K562 (cell line): ENCODE results near the gene TMEM131L. TPM values are rescaled to one million over a fixed set of nuclear protein-coding genes. Genes with fewer than 3 reads are reported as not detected.
A peak's percentile ranks its signal among the peaks of the same experiment; 100 is the strongest.

Experiments used
- ARID4B ChIP-seq: sonication (generic); formaldehyde crosslinking; IDR thresholded peaks from 2 replicates; pipeline ENCODE4 v1.8.0; 2022; ENCODE audit warnings: mild to moderate bottlenecking, missing genetic modification reagents
- CHD4 ChIP-seq: fragments of 200-600 bp; sonication (generic); IDR thresholded peaks from 3 replicates; pipeline ENCODE4 v1.6.1; 2012; ENCODE audit warnings: low read depth, mild to moderate bottlenecking, mixed read lengths, low read length, inconsistent platforms; ENCODE audit not compliant: insufficient read depth, insufficient replicate concordance, poor library complexity, severe bottlenecking
- CSDE1 ChIP-seq, 2 experiments: fragments of 450-650 bp; IDR thresholded peaks; 2 replicates each; pipeline ENCODE4 v1.6.1; 2016; ENCODE audit warnings: mild to moderate bottlenecking in 1 of 2
- ERF ChIP-seq: fragments of 450-650 bp; formaldehyde crosslinking; IDR thresholded peaks from 2 replicates; pipeline ENCODE4 v1.4.0; 2020; ENCODE audit warnings: mild to moderate bottlenecking, mixed read lengths
- FOXA3 ChIP-seq, 2 experiments: fragments of 450-650 bp in 1 of 2; sonication (generic) in 1 of 2; formaldehyde crosslinking; IDR thresholded peaks in 1 of 2; conservative IDR thresholded peaks in 1 of 2; 2 replicates each; pipeline versions ENCODE4 v1.4.0 to v1.8.0; 2020 to 2022; ENCODE audit warnings: mild to moderate bottlenecking in 2 of 2, missing genetic modification reagents in 1 of 2
- MYC ChIP-seq, 2 experiments: fragments of 250-450 bp in 1 of 2; sonication (Bioruptor Pico) in 1 of 2; IDR thresholded peaks; 2 replicates each; pipeline versions ENCODE4 v1.5.1 to v1.6.1; 2012 to 2021; ENCODE audit warnings: low read depth in 2 of 2, borderline replicate concordance in 1 of 2, improper control_type of control experiment in 1 of 2, low read length in 1 of 2, mild to moderate bottlenecking in 1 of 2, moderate library complexity in 1 of 2
- SAP30 ChIP-seq: fragments of 200-600 bp; sonication (generic); IDR thresholded peaks from 2 replicates; pipeline ENCODE4 v1.6.1; 2012; ENCODE audit warnings: borderline replicate concordance, low read depth, mild to moderate bottlenecking, moderate library complexity, low read length, control low read depth, inconsistent platforms; ENCODE audit not compliant: insufficient read depth, poor library complexity, severe bottlenecking
- SIN3A ChIP-seq, 2 experiments: fragments of 150-350 bp in 1 of 2; IDR thresholded peaks; 2 replicates each; pipeline ENCODE4 v1.6.1; 2011 to 2016; ENCODE audit warnings: borderline replicate concordance in 2 of 2, low read depth in 2 of 2, low read length in 2 of 2, mild to moderate bottlenecking in 2 of 2, moderate library complexity in 2 of 2; ENCODE audit not compliant: control insufficient read depth in 1 of 2
- SP1 ChIP-seq: sonication (generic); formaldehyde crosslinking; IDR thresholded peaks from 2 replicates; pipeline ENCODE4 v1.8.1; 2022; ENCODE audit warnings: mild to moderate bottlenecking, missing genetic modification reagents
- polyA plus RNA-seq, 8 experiments: library from polyadenylated mRNA; depleted of rRNA in 4 of 8; stranded (reverse) in 5 of 8; unstranded in 3 of 8; fragments of >200 nt; fragmentation: Nextera tagmentation in 2 of 8; fragmentation: Illumina TruSeq in 1 of 8; extraction: Ambion mirVana in 2 of 8; extraction: Trizol in 1 of 8; gene quantifications; 2 replicates each; pipeline versions ENCODE4 v1.2.1 to v1.2.3, GENCODE V29; 2011 to 2014; ENCODE audit warnings: inconsistent platforms in 1 of 8, missing spikeins in 1 of 8
- total RNA-seq, 7 experiments: library from RNA; depleted of rRNA in 6 of 7; stranded (reverse); fragments of >200 nt in 6 of 7; fragmentation: Illumina TruSeq in 2 of 7; extraction: Trizol in 2 of 7; gene quantifications; 2 replicates each; pipeline versions ENCODE4 v1.2.1 to v1.2.3, GENCODE V29; 2011 to 2021; ENCODE audit warnings: low replicate concordance in 1 of 7
- TF ChIP-seq, protein P1 (sequence below): fragments of 450-650 bp; IDR thresholded peaks from 2 replicates; pipeline ENCODE4 v1.6.1; 2018; ENCODE audit not compliant: partially characterized antibody

TMEM131L gene
- total and polyA plus RNA-seq, 9 of the 15 experiments (the other 6 are each of a cell fraction or from before 2014, with no cell fraction given), result 1.2 to 20.8 (median 12.9) TPM

GRCh38 chr4:153466949-153467896, 1.1 kb downstream of the TMEM131L start (continued):
- TF ChIP-seq, protein P1, sequence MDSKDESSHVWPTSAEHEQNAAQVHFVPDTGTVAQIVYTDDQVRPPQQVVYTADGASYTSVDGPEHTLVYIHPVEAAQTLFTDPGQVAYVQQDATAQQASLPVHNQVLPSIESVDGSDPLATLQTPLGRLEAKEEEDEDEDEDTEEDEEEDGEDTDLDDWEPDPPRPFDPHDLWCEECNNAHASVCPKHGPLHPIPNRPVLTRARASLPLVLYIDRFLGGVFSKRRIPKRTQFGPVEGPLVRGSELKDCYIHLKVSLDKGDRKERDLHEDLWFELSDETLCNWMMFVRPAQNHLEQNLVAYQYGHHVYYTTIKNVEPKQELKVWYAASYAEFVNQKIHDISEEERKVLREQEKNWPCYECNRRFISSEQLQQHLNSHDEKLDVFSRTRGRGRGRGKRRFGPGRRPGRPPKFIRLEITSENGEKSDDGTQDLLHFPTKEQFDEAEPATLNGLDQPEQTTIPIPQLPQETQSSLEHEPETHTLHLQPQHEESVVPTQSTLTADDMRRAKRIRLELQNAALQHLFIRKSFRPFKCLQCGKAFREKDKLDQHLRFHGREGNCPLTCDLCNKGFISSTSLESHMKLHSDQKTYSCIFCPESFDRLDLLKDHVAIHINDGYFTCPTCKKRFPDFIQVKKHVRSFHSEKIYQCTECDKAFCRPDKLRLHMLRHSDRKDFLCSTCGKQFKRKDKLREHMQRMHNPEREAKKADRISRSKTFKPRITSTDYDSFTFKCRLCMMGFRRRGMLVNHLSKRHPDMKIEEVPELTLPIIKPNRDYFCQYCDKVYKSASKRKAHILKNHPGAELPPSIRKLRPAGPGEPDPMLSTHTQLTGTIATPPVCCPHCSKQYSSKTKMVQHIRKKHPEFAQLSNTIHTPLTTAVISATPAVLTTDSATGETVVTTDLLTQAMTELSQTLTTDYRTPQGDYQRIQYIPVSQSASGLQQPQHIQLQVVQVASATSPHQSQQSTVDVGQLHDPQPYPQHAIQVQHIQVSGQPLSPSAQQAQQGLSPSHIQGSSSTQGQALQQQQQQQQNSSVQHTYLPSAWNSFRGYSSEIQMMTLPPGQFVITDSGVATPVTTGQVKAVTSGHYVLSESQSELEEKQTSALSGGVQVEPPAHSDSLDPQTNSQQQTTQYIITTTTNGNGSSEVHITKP, result peak; percentile 67
- TF ChIP-seq CSDE1 (IDR thresholded peaks at IDR 0.05), result no peak
- peak; percentile 22 for TF ChIP-seq CHD4
- TF ChIP-seq ARID4B (CRISPR knock-in tag), result peak; percentile 67; the same call in 1 of the 2 replicates
- TF ChIP-seq FOXA3 (CRISPR knock-in tag; conservative IDR thresholded peaks at IDR 0.05 in 1 of 2, IDR thresholded peaks at IDR 0.05 in 1 of 2), result peak in 1 of 2 experiments; percentile 62; a peak in 2 of 4 replicates
- TF ChIP-seq SIN3A (IDR thresholded peaks at IDR 0.05; ENCODE audit: borderline replicate concordance in 2 of 2, control insufficient read depth in 1 of 2, low read depth in 2 of 2, low read length in 2 of 2), result peak in 1 of 2 experiments; percentile 80; a peak in 2 of 4 replicates
- TF ChIP-seq SP1 (CRISPR knock-in tag), result 0 out of 2 replicates have a peak, but pooled peaks have one; percentile 38
- TF ChIP-seq SAP30, result peak; percentile 44
- TF ChIP-seq MYC (IDR thresholded peaks at IDR 0.05; ENCODE audit: low read depth, low read length), result peak; percentile 13; the same call in 1 of the 2 replicates
- no peak for TF ChIP-seq MYC (CRISPR knock-in tag; IDR thresholded peaks at IDR 0.05; ENCODE audit: borderline replicate concordance, low read depth)
- TF ChIP-seq ERF, result no peak
